H1 (cell line): ENCODE results near the gene TLR9. TPM values are rescaled to one million over a fixed set of nuclear protein-coding genes. Genes with fewer than 3 reads are reported as not detected.

Experiments used
- CTCF ChIA-PET: fragments of 300-600 bp; sonication (Branson Sonifier 250); formaldehyde crosslinking; loops from one replicate; lab custom pipeline; 2021; ENCODE audit not compliant: partially characterized antibody; lab: Charles Lee
- POLR2A ChIA-PET: fragments of 300-600 bp; sonication (Branson Sonifier 250); formaldehyde crosslinking; loops from one replicate; lab custom pipeline; 2021; ENCODE audit warnings: inconsistent platforms; ENCODE audit not compliant: partially characterized antibody; lab: Charles Lee
- DNase-seq, 2 experiments: peaks; one replicate each; pipeline versions ENCODE4 v3.0.0 to v3.0.0-alpha.2; 2010 to 2022; ENCODE audit warnings: low spot score in 2 of 2, low read depth in 1 of 2, mixed read lengths in 1 of 2
- FAIRE-seq: peaks from 2 replicates; lab custom pipeline; 2011; peaks lifted over from hg19 to GRCh38; lab: Jason Lieb, UNC
- H2AFZ ChIP-seq: 2 replicates; pipeline ENCODE4 v1.8.1; 2012; ENCODE audit warnings: low read length, inconsistent platforms
- H2AK5ac ChIP-seq: 2 replicates; pipeline ENCODE4 v1.6.1; 2013; ENCODE audit warnings: low read depth, low read length
- H2BK120ac ChIP-seq: replicated peaks from 2 replicates; pipeline ENCODE3; 2013; ENCODE audit warnings: low read depth, low read length, inconsistent platforms
- H2BK12ac ChIP-seq: 2 replicates; pipeline ENCODE4 v1.6.1; 2013; ENCODE audit warnings: low read depth, low read length
- H2BK15ac ChIP-seq: 2 replicates; pipeline ENCODE4 v1.6.1; 2013; ENCODE audit warnings: low read length
- H2BK20ac ChIP-seq: 2 replicates; pipeline ENCODE4 v1.6.1; 2013; ENCODE audit warnings: low read length
- H2BK5ac ChIP-seq: 2 replicates; pipeline ENCODE4 v1.6.1; 2013; ENCODE audit warnings: low read depth, low read length
- H3K14ac ChIP-seq: 2 replicates; pipeline ENCODE4 v1.6.1; 2013; ENCODE audit warnings: inconsistent platforms; ENCODE audit not compliant: insufficient read length
- H3K18ac ChIP-seq: 2 replicates; pipeline ENCODE4 v1.6.1; 2013; ENCODE audit warnings: low read length; ENCODE audit errors: extremely low read depth
- H3K23ac ChIP-seq: 2 replicates; pipeline ENCODE4 v1.6.1; 2013; ENCODE audit warnings: inconsistent platforms; ENCODE audit not compliant: insufficient read length
- H3K23me2 ChIP-seq: 2 replicates; pipeline ENCODE4 v1.6.1; 2013; ENCODE audit warnings: low read depth, low read length
- H3K27ac ChIP-seq: 2 replicates; pipeline ENCODE4 v1.6.1; 2011; ENCODE audit warnings: low read depth, low read length, inconsistent platforms
- H3K27me3 ChIP-seq, 4 experiments: replicated peaks in 1 of 4; 1 replicate in 1 of 4; 2 replicates in 3 of 4; pipeline versions ENCODE4 v1.6.1 to v1.8.1; 2011 to 2013; ENCODE audit warnings: low read length in 3 of 4, mild to moderate bottlenecking in 3 of 4, inconsistent platforms in 2 of 4, mixed read lengths in 2 of 4, moderate library complexity in 1 of 4; ENCODE audit not compliant: control insufficient read depth in 3 of 4, insufficient read depth in 3 of 4; ENCODE audit errors: extremely low read depth in 1 of 4
- H3K36me3 ChIP-seq, 4 experiments: 2 replicates each; pipeline versions ENCODE4 v1.6.1 to v1.8.1; 2011 to 2013; ENCODE audit warnings: mild to moderate bottlenecking in 4 of 4, low read length in 3 of 4, moderate library complexity in 2 of 4, control low read depth in 1 of 4, inconsistent platforms in 1 of 4; ENCODE audit not compliant: insufficient read depth in 4 of 4, control insufficient read depth in 2 of 4
- H3K4ac ChIP-seq: replicated peaks from 2 replicates; pipeline ENCODE3; 2013; ENCODE audit warnings: low read length, low read depth, mixed read lengths, inconsistent platforms; ENCODE audit not compliant: insufficient read length
- H3K4me1 ChIP-seq, 4 experiments: replicated peaks in 1 of 4; 1 replicate in 1 of 4; 2 replicates in 3 of 4; pipeline versions ENCODE4 v1.6.1 to v1.8.1; 2011 to 2013; ENCODE audit warnings: low read length in 3 of 4, inconsistent platforms in 2 of 4, mixed read lengths in 1 of 4; ENCODE audit not compliant: insufficient read depth in 4 of 4, control insufficient read depth in 3 of 4
- H3K4me2 ChIP-seq, 2 experiments: 2 replicates each; pipeline versions ENCODE4 v1.6.1 to v1.8.1; 2011 to 2013; ENCODE audit warnings: low read depth in 2 of 2, low read length in 2 of 2, control low read depth in 1 of 2, inconsistent platforms in 1 of 2, mild to moderate bottlenecking in 1 of 2; ENCODE audit not compliant: insufficient read depth in 1 of 2
- H3K4me3 ChIP-seq, 4 experiments: fragments of 200-600, 300-600 bp in 1 of 4; sonication (generic), shearing (Covaris generic), sonication (Bioruptor Twin) in 1 of 4; 2 replicates each; pipeline versions ENCODE4 v1.5.1 to v1.8.1; 2011 to 2016; ENCODE audit warnings: low read length in 4 of 4, low read depth in 3 of 4, control low read depth in 2 of 4, inconsistent platforms in 2 of 4, mild to moderate bottlenecking in 2 of 4, mixed read lengths in 1 of 4, moderate library complexity in 1 of 4; ENCODE audit not compliant: insufficient read depth in 2 of 4; ENCODE audit errors: extremely low read depth in 1 of 4
- H3K56ac ChIP-seq: replicated peaks from 2 replicates; pipeline ENCODE3; 2013; ENCODE audit warnings: low read depth, mild to moderate bottlenecking, mixed read lengths, low read length, inconsistent platforms; ENCODE audit not compliant: insufficient read length
- H3K79me1 ChIP-seq: 2 replicates; pipeline ENCODE4 v1.6.1; 2013; ENCODE audit warnings: low read depth, low read length, control low read depth
- H3K79me2 ChIP-seq, 2 experiments: 2 replicates each; pipeline versions ENCODE4 v1.6.1 to v1.8.1; 2012 to 2013; ENCODE audit warnings: low read length in 2 of 2, mild to moderate bottlenecking in 2 of 2, inconsistent platforms in 1 of 2; ENCODE audit not compliant: insufficient read depth in 2 of 2, control insufficient read depth in 1 of 2
- H3K9ac ChIP-seq, 4 experiments: replicated peaks in 1 of 4; 1 replicate in 1 of 4; 2 replicates in 3 of 4; pipeline versions ENCODE4 v1.6.1 to v1.8.1; 2011 to 2013; ENCODE audit warnings: low read depth in 3 of 4, low read length in 3 of 4, control low read depth in 2 of 4, mild to moderate bottlenecking in 2 of 4, moderate library complexity in 2 of 4, inconsistent platforms in 1 of 4; ENCODE audit errors: extremely low read depth in 1 of 4
- H3K9me3 ChIP-seq, 2 experiments: 2 replicates each; pipeline versions ENCODE4 v1.6.1 to v1.8.1; 2012 to 2013; ENCODE audit warnings: mild to moderate bottlenecking in 2 of 2, moderate library complexity in 2 of 2, control low read depth in 1 of 2, inconsistent platforms in 1 of 2, low read depth in 1 of 2, low read length in 1 of 2, mixed read lengths in 1 of 2; ENCODE audit not compliant: insufficient read depth in 2 of 2
- H4K20me1 ChIP-seq, 2 experiments: replicated peaks in 1 of 2; 2 replicates each; pipeline versions ENCODE3 to v1.8.1; 2011 to 2013; ENCODE audit warnings: inconsistent platforms in 2 of 2, low read length in 2 of 2, mild to moderate bottlenecking in 1 of 2; ENCODE audit not compliant: insufficient read depth in 2 of 2, control insufficient read depth in 1 of 2
- H4K5ac ChIP-seq: 2 replicates; pipeline ENCODE4 v1.6.1; 2013; ENCODE audit warnings: low read length, low read depth, mixed read lengths, inconsistent platforms; ENCODE audit not compliant: insufficient read length
- H4K8ac ChIP-seq: 2 replicates; pipeline ENCODE4 v1.8.0; 2013; ENCODE audit warnings: mild to moderate bottlenecking, moderate library complexity, low read length, inconsistent platforms; ENCODE audit not compliant: insufficient read depth; ENCODE audit errors: extremely low read depth
- H4K91ac ChIP-seq: replicated peaks from 2 replicates; pipeline ENCODE3; 2013; ENCODE audit warnings: low read length, mixed read lengths, inconsistent platforms; ENCODE audit not compliant: insufficient read length
- CHD1 ChIP-seq: IDR thresholded peaks from 2 replicates; pipeline ENCODE4 v1.6.1; 2012; ENCODE audit warnings: low read depth, low read length, improper control_type of control experiment
- CREB1 ChIP-seq: IDR thresholded peaks from 2 replicates; pipeline ENCODE4 v1.6.1; 2012; ENCODE audit warnings: inconsistent platforms
- JUN ChIP-seq: IDR thresholded peaks from 2 replicates; pipeline ENCODE4 v1.6.1; 2011; ENCODE audit warnings: low read depth, mild to moderate bottlenecking, improper control_type of control experiment, low read length
- KDM5A ChIP-seq: fragments of 200-600 bp; IDR thresholded peaks from 2 replicates; pipeline ENCODE4 v1.7.1; 2012; ENCODE audit warnings: mild to moderate bottlenecking, low read length, inconsistent platforms, mixed read lengths
- WGBS, 2 experiments: shearing (Covaris generic) in 1 of 2; methylation state at CpG; one replicate each; pipeline versions ENCODE4 v1.1.6 to v1.1.7; 2013 to 2015; ENCODE audit warnings: low lambda C conversion rate in 2 of 2, mixed read lengths in 2 of 2, inconsistent platforms in 1 of 2, low coverage in 1 of 2, missing lambda C conversion rate in 1 of 2; ENCODE audit not compliant: insufficient replicate concordance in 2 of 2, insufficient coverage in 1 of 2, insufficient read length in 1 of 2; ENCODE audit errors: extremely low coverage in 1 of 2, missing lambda C conversion rate in 1 of 2; 5-methylcytosine and 5-hydroxymethylcytosine counted together
- polyA plus RNA-seq, 7 experiments: library from polyadenylated mRNA; depleted of rRNA in 3 of 7; stranded (reverse) in 5 of 7; unstranded in 2 of 7; fragments of >200 nt in 5 of 7; fragments of 200-250 nt in 2 of 7; gene quantifications; 1 replicate in 5 of 7; 2 replicates in 1 of 7; 4 replicates in 1 of 7; pipeline versions ENCODE4 v1.2.1 to v1.2.3, GENCODE V29; 2011 to 2013; ENCODE audit warnings: missing spikeins in 2 of 7, mixed read lengths in 2 of 7
- total RNA-seq: library from RNA; stranded (reverse); fragmentation: NEBNext Ultra II Directional; extraction: Animal tissue kit (Norgen Biotek cat#: 25700); gene quantifications from 2 replicates; pipeline ENCODE4 v1.2.1, GENCODE V29; 2021

The TLR9 gene
- total and polyA plus RNA-seq, 2 of the 8 experiments (the other 6 are each of a cell fraction or from before 2014, with no cell fraction given), result 0.05 TPM; not detected in 1

DNA sequence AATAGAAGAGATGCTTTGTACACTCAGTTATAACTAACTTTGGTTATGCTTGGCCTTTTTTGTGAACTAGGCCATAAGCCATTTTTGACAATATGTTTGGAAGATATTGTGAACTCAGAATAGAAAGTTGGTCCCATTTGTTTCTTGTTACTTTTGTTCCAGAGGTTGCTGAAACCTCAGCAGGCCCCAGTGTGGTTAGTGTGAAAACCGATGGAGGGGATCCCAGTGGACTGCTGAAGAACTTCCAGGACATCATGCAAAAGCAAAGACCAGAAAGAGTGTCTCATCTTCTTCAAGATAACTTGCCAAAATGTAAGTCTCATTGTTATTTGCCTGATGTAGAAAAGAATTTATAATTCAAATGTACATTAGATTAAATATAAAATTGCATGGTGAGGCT lies 21.7 kb downstream of the TLR9 start:
- Histone ChIP-seq H2AFZ (no peak overlapping the region), H3K56ac (no peak overlapping the region), H3K23ac (no peak overlapping the region), H2BK12ac (no peak overlapping the region), H2BK5ac (no peak overlapping the region), H2BK120ac (no peak overlapping the region), H3K27me3 (no peaks in the 10 kb centered on the region), H4K20me1 (peaks cover 0 to 4% of the 10 kb centered on the region in 2 experiments), H3K79me1 (no peaks in the 10 kb centered on the region; the same call in 1 of the 2 replicates), H2BK15ac (no peak overlapping the region), H4K8ac (no peak overlapping the region), H3K9ac (no peak overlapping the region), H3K4me3 (no peak overlapping the region), H3K4me2 (no peak overlapping the region), H2BK20ac (no peak overlapping the region), H3K14ac (no peak overlapping the region), H4K91ac (no peak overlapping the region), H3K36me3 (peaks cover 47 to 80% (median 62%) of the 10 kb centered on the region in 4 experiments), H3K23me2 (peaks cover under 1% of the 10 kb centered on the region; the same call in 1 of the 2 replicates), H3K18ac (no peak overlapping the region), H3K27ac (no peak overlapping the region), H3K4ac (no peak overlapping the region), H3K9me3 (no peaks in the 10 kb centered on the region), H3K79me2 (peaks cover 0 to 3% of the 10 kb centered on the region in 2 experiments; a peak in 2 of 4 replicates), H2AK5ac (no peak overlapping the region), H3K4me1 (peaks cover 0 to 3% (median under 1%) of the 10 kb centered on the region in 4 experiments; a peak in 2 of 7 replicates), H4K5ac (no peak overlapping the region)
- CTCF ChIA-PET, result interaction anchor here (0.8 to 4.1 kb wide), 3 partner anchors 17 to 45 kb away, joined by 3 to 28 read pairs (median 3); no protein-coding TSS in a partner anchor
- WGBS, 2 experiments, result 100% methylated on average over 1 of the region's 1 CpG; no CpG with 5 or more reads in 1 of the 2 experiments
- FAIRE-seq (no peak), DNase-seq (no peak)
- TF ChIP-seq JUN (no peak), KDM5A (no peak), CREB1 (no peak), CHD1 (no peak)
- POLR2A ChIA-PET, result no interaction called here
